Epithelial cell of esophagus (primary cell): ENCODE measurements around the gene NFRKB.

ENCODE experiments used
- DNase-seq: peaks from one replicate; pipeline ENCODE4 v3.0.0; 2010; ENCODE audit warnings: low read depth
- H3K4me3 ChIP-seq: 2 replicates; pipeline ENCODE4 v1.5.1; 2011; ENCODE audit warnings: mild to moderate bottlenecking, low read length, control low read depth
- TF ChIP-seq, protein P1 (sequence below): IDR thresholded peaks from 2 replicates; pipeline ENCODE4 v1.5.1; 2011; ENCODE audit warnings: low read depth, mild to moderate bottlenecking, low read length, control low read depth, inconsistent platforms; ENCODE audit not compliant: insufficient read depth; ENCODE audit errors: missing control alignments

The NFRKB gene

DNA sequence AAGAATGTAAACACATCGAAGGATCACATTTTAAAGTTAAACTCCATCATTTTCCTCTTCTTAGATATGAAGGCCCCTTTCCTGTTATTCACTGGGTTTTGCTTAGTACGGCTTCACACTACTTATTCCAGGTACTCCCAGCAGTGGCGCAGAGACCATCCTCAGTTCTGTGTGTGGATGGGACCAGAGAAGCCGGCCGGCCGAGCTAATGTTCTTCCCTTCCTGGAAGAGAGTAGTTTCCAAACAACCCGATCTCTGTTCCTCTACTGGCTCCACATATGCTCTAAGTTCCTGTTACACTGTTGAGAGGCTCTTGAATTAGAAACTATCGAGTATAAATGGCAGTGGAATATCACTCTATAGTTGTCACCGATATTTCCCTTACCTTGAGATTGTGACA is 684 bp upstream of the NFRKB start:
- peak overlapping the region; percentile 83 for H3K4me3 ChIP-seq
- DNase-seq, result no peak
- TF ChIP-seq, protein P1, sequence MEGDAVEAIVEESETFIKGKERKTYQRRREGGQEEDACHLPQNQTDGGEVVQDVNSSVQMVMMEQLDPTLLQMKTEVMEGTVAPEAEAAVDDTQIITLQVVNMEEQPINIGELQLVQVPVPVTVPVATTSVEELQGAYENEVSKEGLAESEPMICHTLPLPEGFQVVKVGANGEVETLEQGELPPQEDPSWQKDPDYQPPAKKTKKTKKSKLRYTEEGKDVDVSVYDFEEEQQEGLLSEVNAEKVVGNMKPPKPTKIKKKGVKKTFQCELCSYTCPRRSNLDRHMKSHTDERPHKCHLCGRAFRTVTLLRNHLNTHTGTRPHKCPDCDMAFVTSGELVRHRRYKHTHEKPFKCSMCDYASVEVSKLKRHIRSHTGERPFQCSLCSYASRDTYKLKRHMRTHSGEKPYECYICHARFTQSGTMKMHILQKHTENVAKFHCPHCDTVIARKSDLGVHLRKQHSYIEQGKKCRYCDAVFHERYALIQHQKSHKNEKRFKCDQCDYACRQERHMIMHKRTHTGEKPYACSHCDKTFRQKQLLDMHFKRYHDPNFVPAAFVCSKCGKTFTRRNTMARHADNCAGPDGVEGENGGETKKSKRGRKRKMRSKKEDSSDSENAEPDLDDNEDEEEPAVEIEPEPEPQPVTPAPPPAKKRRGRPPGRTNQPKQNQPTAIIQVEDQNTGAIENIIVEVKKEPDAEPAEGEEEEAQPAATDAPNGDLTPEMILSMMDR, result no peak

GRCh38 chr11:129894278-129895125 is 876 bp downstream of the NFRKB start:
- TF ChIP-seq, protein P1, result no peak
- DNase-seq, result peak; percentile 14
- peak overlapping the region; percentile 83 for H3K4me3 ChIP-seq

- no peak overlapping the region for H3K4me3 ChIP-seq
- no peak for DNase-seq
- TF ChIP-seq, protein P1, result no peak
Measured at GRCh38 chr11:129888451-129888850, 6.9 kb downstream of the NFRKB start.

DNA sequence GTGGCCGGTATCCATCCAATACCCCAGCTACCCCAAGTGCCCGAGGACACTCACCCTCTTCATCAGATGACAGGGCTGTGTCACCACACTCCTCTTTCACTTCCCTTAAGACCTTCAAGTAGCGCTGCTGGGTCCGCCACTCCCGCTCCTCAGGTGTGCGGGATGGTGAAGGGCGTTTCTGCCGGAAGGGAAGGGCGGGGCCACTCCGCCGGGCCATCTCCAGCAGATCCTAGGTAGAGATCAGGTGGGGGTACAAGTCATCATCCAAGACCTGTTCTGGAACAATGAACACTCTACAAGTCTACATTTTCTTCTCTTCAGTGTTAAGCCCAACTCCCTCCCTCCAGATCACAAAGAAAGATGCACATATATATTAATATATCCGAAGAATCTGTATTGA is 10.0 kb downstream of the NFRKB start:
- no peak overlapping the region for H3K4me3 ChIP-seq
- TF ChIP-seq, protein P1, result no peak
- no peak for DNase-seq

DNA sequence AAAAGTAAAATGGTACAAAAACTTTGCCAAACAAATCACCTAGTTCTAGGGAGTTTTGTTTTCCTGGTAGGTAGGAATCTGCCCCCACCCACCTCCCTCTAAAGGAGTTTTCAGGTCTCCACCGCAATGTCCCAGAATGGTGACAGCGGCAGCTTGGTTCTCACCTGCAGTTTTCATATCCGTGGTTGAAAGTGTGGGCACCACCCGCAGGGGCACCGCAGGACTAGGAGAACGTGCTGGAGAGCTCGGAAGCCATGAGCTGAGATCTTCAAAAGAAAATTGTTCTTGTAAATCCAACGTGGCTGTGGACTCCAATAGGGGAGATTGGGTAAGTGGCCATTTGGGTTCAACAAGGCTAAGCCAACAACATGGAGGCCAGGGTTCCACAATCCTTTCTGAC is 10.8 kb downstream of the NFRKB start:
- TF ChIP-seq, protein P1, result no peak
- no peak overlapping the region for H3K4me3 ChIP-seq
- DNase-seq, result no peak

DNA sequence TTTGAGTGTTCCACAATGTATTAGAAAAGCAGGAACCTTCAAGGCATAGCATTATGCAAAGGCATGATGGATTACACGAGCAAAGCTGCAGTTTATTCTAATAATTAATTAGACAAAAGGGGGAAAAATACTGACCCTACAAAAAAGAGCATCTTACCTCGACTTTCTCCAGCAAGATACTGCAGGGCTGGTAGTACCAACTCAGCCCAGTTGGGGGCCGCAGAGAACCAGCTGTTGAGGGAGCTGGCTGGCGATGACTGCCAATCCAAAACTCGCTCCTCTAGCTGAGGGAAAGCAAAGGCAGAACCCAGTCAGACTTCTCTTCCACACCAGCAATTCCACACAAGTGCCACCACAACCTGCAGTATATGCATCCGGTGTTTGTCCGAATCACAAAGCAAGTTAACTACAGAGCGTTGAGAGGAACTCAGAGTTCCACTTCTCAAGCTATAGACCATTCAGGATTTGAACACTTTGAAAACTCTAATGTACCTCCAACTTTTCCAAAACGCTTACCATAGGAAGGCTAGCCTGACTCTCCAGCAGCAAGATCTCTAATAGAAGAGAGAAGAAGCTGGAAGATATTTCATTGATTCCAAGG is 13.7 kb downstream of the NFRKB start:
- DNase-seq, result peak; percentile 60
- no peak overlapping the region for H3K4me3 ChIP-seq
- TF ChIP-seq, protein P1, result peak; percentile 77
